Fibroblast of peridontal ligament (primary cell): Measurements from ENCODE around the gene LIMS4.
"Not testable (repeated sequence)": the region's sequence is repeated elsewhere in the genome, so short reads cannot be mapped to it uniquely, and the experiment has no call there.

Experiments used
- DNase-seq: peaks from one replicate; pipeline ENCODE4 v3.0.0-alpha.2; 2010; ENCODE audit errors: extremely low read depth

The LIMS4 gene

GRCh38 chr2:110450951-110451350 is 21.7 kb downstream of the LIMS4 start:
- DNase-seq = not testable (repeated sequence)

GRCh38 chr2:110449127-110449947 is 23.3 kb downstream of the LIMS4 start:
- not testable (repeated sequence) for DNase-seq

- DNase-seq = not testable (repeated sequence)
Observed at GRCh38 chr2:110446644-110447043, 26.0 kb downstream of the LIMS4 start.

GRCh38 chr2:110443305-110444005 is 29.2 kb downstream of the LIMS4 start:
- not testable (repeated sequence) for DNase-seq

GRCh38 chr2:110441905-110442304 is 30.7 kb downstream of the LIMS4 start:
- not testable (repeated sequence) for DNase-seq

- not testable (repeated sequence) for DNase-seq
Observed at GRCh38 chr2:110434565-110434964, 38.1 kb downstream of the LIMS4 start.

GRCh38 chr2:110425725-110426124 is 46.9 kb downstream of the LIMS4 start:
- DNase-seq = not testable (repeated sequence)

GRCh38 chr2:110424421-110424820 is 48.2 kb downstream of the LIMS4 start:
- DNase-seq = not testable (repeated sequence)

GRCh38 chr2:110423574-110423962 is 49.0 kb downstream of the LIMS4 start:
- DNase-seq = not testable (repeated sequence)

- DNase-seq = not testable (repeated sequence)
Observed at GRCh38 chr2:110422852-110423573, 49.6 kb downstream of the LIMS4 start.

GRCh38 chr2:110420641-110421354 is 51.8 kb downstream of the LIMS4 start:
- DNase-seq = not testable (repeated sequence)

- not testable (repeated sequence) for DNase-seq
Observed at GRCh38 chr2:110407142-110407541, 65.5 kb downstream of the LIMS4 start.

- not testable (repeated sequence) for DNase-seq
Observed at GRCh38 chr2:110404988-110405387, 67.6 kb downstream of the LIMS4 start.

GRCh38 chr2:110404246-110404645 is 68.4 kb downstream of the LIMS4 start:
- not testable (repeated sequence) for DNase-seq

- DNase-seq = not testable (repeated sequence)
Observed at GRCh38 chr2:110401001-110401618, 71.5 kb downstream of the LIMS4 start.

- not testable (repeated sequence) for DNase-seq
Observed at GRCh38 chr2:110399378-110399777, 73.2 kb downstream of the LIMS4 start.

GRCh38 chr2:110395990-110396389 is 76.6 kb downstream of the LIMS4 start:
- DNase-seq = not testable (repeated sequence)
